CD14-positive monocyte (primary cell): Measurements from ENCODE around the gene C2orf81. TPM values are rescaled to one million over a fixed set of nuclear protein-coding genes. Genes with fewer than 3 reads are reported as not detected.

Experiments used
- DNase-seq, 3 donors: peaks; one replicate each; pipeline ENCODE4 v3.0.0-alpha.2; 2011 to 2022
- H2AFZ ChIP-seq: 2 replicates; pipeline ENCODE4 v1.6.0; 2012; ENCODE audit warnings: mild to moderate bottlenecking, low read depth, low read length, inconsistent platforms; ENCODE audit not compliant: insufficient read depth, poor library complexity, severe bottlenecking
- H3K27ac ChIP-seq, 2 donors: 1 replicate in 1 of 2; 2 replicates in 1 of 2; pipeline ENCODE4 v1.5.1; 2012 to 2013; ENCODE audit warnings: low read length in 2 of 2, control low read depth in 1 of 2, inconsistent platforms in 1 of 2, low read depth in 1 of 2, mild to moderate bottlenecking in 1 of 2
- H3K27me3 ChIP-seq, 2 donors: one replicate each; pipeline versions ENCODE4 v1.6.0 to v1.6.1; 2011 to 2013; ENCODE audit warnings: low read length in 2 of 2; ENCODE audit not compliant: control insufficient read depth in 2 of 2, insufficient read depth in 2 of 2
- H3K36me3 ChIP-seq, 2 donors: replicated peaks in 1 of 2; 1 replicate in 1 of 2; 2 replicates in 1 of 2; pipeline versions ENCODE4 v1.5.1 to v1.6.1; 2012 to 2013; ENCODE audit warnings: low read length in 2 of 2, control low read depth in 1 of 2, inconsistent platforms in 1 of 2, mild to moderate bottlenecking in 1 of 2; ENCODE audit not compliant: insufficient read depth in 2 of 2, control insufficient read depth in 1 of 2
- H3K4me1 ChIP-seq, 2 donors: 1 replicate in 1 of 2; 2 replicates in 1 of 2; pipeline versions ENCODE4 v1.5.1 to v1.6.1; 2012 to 2013; ENCODE audit warnings: low read length in 2 of 2, control low read depth in 1 of 2, inconsistent platforms in 1 of 2, mild to moderate bottlenecking in 1 of 2, moderate library complexity in 1 of 2; ENCODE audit not compliant: insufficient read depth in 2 of 2, control insufficient read depth in 1 of 2
- H3K4me2 ChIP-seq: replicated peaks from 2 replicates; pipeline ENCODE3; 2012; ENCODE audit warnings: low read length, moderate library complexity, mild to moderate bottlenecking; ENCODE audit not compliant: poor library complexity, severe bottlenecking; ENCODE audit errors: extremely low read depth
- H3K4me3 ChIP-seq, 3 experiments: fragments of 200-600 bp in 1 of 3; sonication (generic) in 1 of 3; replicated peaks in 1 of 3; 1 replicate in 2 of 3; 2 replicates in 1 of 3; pipeline ENCODE4 v1.5.1; 2011 to 2013; ENCODE audit warnings: low read length in 3 of 3, mild to moderate bottlenecking in 3 of 3, control low read depth in 2 of 3, low read depth in 2 of 3, inconsistent platforms in 1 of 3, moderate library complexity in 1 of 3
- H3K79me2 ChIP-seq: 2 replicates; pipeline ENCODE4 v1.6.0; 2012; ENCODE audit warnings: mild to moderate bottlenecking, control low read depth, inconsistent platforms, low read length, moderate library complexity; ENCODE audit not compliant: insufficient read depth
- H3K9ac ChIP-seq: 2 replicates; pipeline ENCODE4 v1.6.0; 2017; ENCODE audit warnings: low read length, mild to moderate bottlenecking; ENCODE audit not compliant: insufficient read depth, poor library complexity, severe bottlenecking
- H3K9me3 ChIP-seq, 2 donors: replicated peaks in 1 of 2; 1 replicate in 1 of 2; 2 replicates in 1 of 2; pipeline versions ENCODE4 v1.5.1 to v1.6.1; 2012 to 2013; ENCODE audit warnings: low read length in 2 of 2, control low read depth in 1 of 2; ENCODE audit not compliant: control insufficient read depth in 1 of 2, insufficient read depth in 1 of 2
- H4K20me1 ChIP-seq: 2 replicates; pipeline ENCODE4 v1.6.0; 2012; ENCODE audit warnings: mild to moderate bottlenecking, low read length, control low read depth, moderate library complexity; ENCODE audit not compliant: insufficient read depth
- H3K27ac Mint-ChIP-seq, 7 donors: one replicate each; pipeline ENCODE4 v1.8.0; 2020; ENCODE audit warnings: mild to moderate bottlenecking in 7 of 7, mixed read lengths in 7 of 7, moderate library complexity in 6 of 7, inconsistent platforms in 2 of 7
- H3K27me3 Mint-ChIP-seq, 3 donors: one replicate each; pipeline ENCODE4 v1.8.0; 2021 to 2022; ENCODE audit warnings: low read depth in 3 of 3, mild to moderate bottlenecking in 3 of 3, mixed read lengths in 3 of 3, moderate library complexity in 3 of 3, inconsistent platforms in 1 of 3
- H3K36me3 Mint-ChIP-seq, 2 donors: one replicate each; pipeline ENCODE4 v1.8.0; 2020; ENCODE audit warnings: mixed read lengths in 2 of 2, inconsistent platforms in 1 of 2, mild to moderate bottlenecking in 1 of 2
- H3K4me1 Mint-ChIP-seq: one replicate; pipeline ENCODE4 v1.8.0; 2020; ENCODE audit warnings: mild to moderate bottlenecking, mixed read lengths
- H3K4me3 Mint-ChIP-seq, 2 donors: one replicate each; pipeline ENCODE4 v1.8.0; 2020; ENCODE audit warnings: mild to moderate bottlenecking in 2 of 2, mixed read lengths in 2 of 2, moderate library complexity in 1 of 2
- H3K9me3 Mint-ChIP-seq, 7 donors: one replicate each; pipeline ENCODE4 v1.8.0; 2020 to 2022; ENCODE audit warnings: mixed read lengths in 7 of 7, mild to moderate bottlenecking in 6 of 7, moderate library complexity in 6 of 7, inconsistent platforms in 2 of 7
- WGBS: methylation state at CpG from one replicate; pipeline ENCODE4 v1.1.5; 2013; ENCODE audit warnings: missing lambda C conversion rate; ENCODE audit not compliant: insufficient coverage; 5-methylcytosine and 5-hydroxymethylcytosine counted together
- intact Hi-C, 2 donors: fragments of 100-400 bp; cut with micrococcal nuclease; formaldehyde crosslinking; loops; one replicate each; pipeline versions ENCODE4 v1.15.0 to v1.15.1; 2023
- polyA plus RNA-seq, 3 donors: library from polyadenylated mRNA; depleted of rRNA in 1 of 3; unstranded in 2 of 3; stranded (reverse) in 1 of 3; fragments of 300-500 nt in 2 of 3; fragments of >200 nt in 1 of 3; fragmentation: Illumina TruSeq in 2 of 3; gene quantifications; 1 replicate in 2 of 3; 2 replicates in 1 of 3; pipeline ENCODE4 v1.2.3, GENCODE V29; 2012 to 2021
- TF ChIP-seq, protein P1 (sequence below): fragments of 200-600 bp; IDR thresholded peaks from one replicate; pipeline ENCODE4 v1.8.0; 2022; ENCODE audit warnings: antibody characterized with exemption, mild to moderate bottlenecking

Gene C2orf81
- polyA plus RNA-seq, 3 donors, result 0.49 to 1.7 (median 1.2) TPM

DNA sequence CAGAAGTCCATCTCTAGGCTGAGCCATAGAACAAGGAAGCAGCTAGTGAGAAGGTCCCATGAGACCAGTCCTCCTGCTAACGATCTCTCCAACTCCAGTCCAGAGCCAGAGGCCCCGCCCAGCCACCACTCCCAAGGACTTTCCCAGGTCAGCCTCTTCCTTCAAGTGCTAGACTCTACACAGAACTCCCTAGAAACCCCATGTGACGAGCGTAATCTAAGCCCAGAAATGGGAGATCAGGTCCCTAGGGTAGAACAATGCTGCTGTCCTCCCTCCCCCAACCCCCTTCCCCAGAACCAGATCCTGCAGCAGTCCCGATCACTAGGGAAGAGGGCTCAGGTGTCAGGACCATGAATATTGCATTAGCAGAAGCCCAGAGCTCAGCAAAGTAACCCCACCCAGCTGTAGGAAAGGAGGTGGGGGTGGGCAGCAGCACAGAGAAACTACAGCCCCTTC is 48.2 kb downstream of the C2orf81 start:
- H3K9me3 Mint-ChIP-seq, result no peaks in the 10 kb centered on the region

DNA sequence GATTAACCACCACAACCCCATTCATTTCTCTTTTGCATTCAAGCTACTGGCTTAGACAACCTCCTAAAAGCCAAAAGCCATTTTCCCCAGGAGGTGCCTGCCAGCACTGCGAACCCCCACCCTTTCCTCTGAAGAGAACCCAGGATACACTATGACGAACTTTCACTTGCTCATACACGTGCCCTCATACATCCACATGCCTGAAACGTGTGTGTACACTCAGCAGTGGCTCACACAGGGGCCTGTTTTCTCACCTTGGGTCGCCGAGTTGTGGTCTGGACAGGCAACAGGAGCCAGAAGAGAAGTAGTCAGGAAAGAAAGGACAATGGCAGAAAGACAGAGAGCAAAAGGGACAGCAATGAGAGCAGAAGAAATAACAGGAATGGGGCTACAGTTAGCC is 48.7 kb downstream of the C2orf81 start:
- Histone ChIP-seq H4K20me1 (peaks cover 6% of the 10 kb centered on the region), H3K27ac (no peak overlapping the region), H3K4me3 (no peak overlapping the region), H3K9me3 (no peaks in the 10 kb centered on the region), H3K27me3 (no peaks in the 10 kb centered on the region), H3K79me2 (no peaks in the 10 kb centered on the region), H2AFZ (no peak overlapping the region), H3K4me1 (no peaks in the 10 kb centered on the region), H3K36me3 (peaks cover 62 to 94% of the 10 kb centered on the region in 2 donors), H3K9ac (no peak overlapping the region), H3K4me2 (no peak overlapping the region)
- H3K27ac Mint-ChIP-seq, result no peak overlapping the region
- intact Hi-C loops, result no loop called here
- TF ChIP-seq, protein P1, sequence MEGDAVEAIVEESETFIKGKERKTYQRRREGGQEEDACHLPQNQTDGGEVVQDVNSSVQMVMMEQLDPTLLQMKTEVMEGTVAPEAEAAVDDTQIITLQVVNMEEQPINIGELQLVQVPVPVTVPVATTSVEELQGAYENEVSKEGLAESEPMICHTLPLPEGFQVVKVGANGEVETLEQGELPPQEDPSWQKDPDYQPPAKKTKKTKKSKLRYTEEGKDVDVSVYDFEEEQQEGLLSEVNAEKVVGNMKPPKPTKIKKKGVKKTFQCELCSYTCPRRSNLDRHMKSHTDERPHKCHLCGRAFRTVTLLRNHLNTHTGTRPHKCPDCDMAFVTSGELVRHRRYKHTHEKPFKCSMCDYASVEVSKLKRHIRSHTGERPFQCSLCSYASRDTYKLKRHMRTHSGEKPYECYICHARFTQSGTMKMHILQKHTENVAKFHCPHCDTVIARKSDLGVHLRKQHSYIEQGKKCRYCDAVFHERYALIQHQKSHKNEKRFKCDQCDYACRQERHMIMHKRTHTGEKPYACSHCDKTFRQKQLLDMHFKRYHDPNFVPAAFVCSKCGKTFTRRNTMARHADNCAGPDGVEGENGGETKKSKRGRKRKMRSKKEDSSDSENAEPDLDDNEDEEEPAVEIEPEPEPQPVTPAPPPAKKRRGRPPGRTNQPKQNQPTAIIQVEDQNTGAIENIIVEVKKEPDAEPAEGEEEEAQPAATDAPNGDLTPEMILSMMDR, result no peak
- no peaks in the 10 kb centered on the region for H3K4me1 Mint-ChIP-seq
- H3K4me3 Mint-ChIP-seq, result no peak overlapping the region
- H3K36me3 Mint-ChIP-seq, result peaks cover 78 to 81% of the 10 kb centered on the region in 2 donors
- WGBS, result 98% methylated on average over 4 of the region's 6 CpGs
- H3K27me3 Mint-ChIP-seq, result no peaks in the 10 kb centered on the region
- no peak for DNase-seq
- H3K9me3 Mint-ChIP-seq, result no peaks in the 10 kb centered on the region

More for the DNA sequence above, 48.2 kb downstream of the C2orf81 start:
- Histone ChIP-seq H3K4me1 (no peaks in the 10 kb centered on the region), H4K20me1 (peaks cover 11% of the 10 kb centered on the region), H3K79me2 (no peaks in the 10 kb centered on the region), H3K4me3 (no peak overlapping the region), H3K36me3 (peaks cover 59 to 94% of the 10 kb centered on the region in 2 donors), H3K4me2 (no peak overlapping the region), H3K9ac (no peak overlapping the region), H3K27ac (no peak overlapping the region), H2AFZ (no peak overlapping the region), H3K9me3 (no peaks in the 10 kb centered on the region), H3K27me3 (no peaks in the 10 kb centered on the region)
- Mint-ChIP-seq H3K4me3 (no peak overlapping the region), H3K36me3 (peaks cover 78 to 80% of the 10 kb centered on the region in 2 donors), H3K4me1 (no peaks in the 10 kb centered on the region), H3K27me3 (no peaks in the 10 kb centered on the region), H3K27ac (peak overlapping the region in 1 of 7 donors; percentile 19)
- intact Hi-C loops, result no loop called here
- no peak for DNase-seq
- TF ChIP-seq, protein P1, result no peak
- WGBS, result 94% methylated on average over 4 of the region's 5 CpGs
